Brain pericyte (primary cell): ENCODE measurements around the gene IFNLR1.

ENCODE experiments used
- DNase-seq: peaks from one replicate; pipeline ENCODE4 v3.0.0-alpha.2; 2012; ENCODE audit warnings: low read depth, low spot score

IFNLR1 gene

DNA sequence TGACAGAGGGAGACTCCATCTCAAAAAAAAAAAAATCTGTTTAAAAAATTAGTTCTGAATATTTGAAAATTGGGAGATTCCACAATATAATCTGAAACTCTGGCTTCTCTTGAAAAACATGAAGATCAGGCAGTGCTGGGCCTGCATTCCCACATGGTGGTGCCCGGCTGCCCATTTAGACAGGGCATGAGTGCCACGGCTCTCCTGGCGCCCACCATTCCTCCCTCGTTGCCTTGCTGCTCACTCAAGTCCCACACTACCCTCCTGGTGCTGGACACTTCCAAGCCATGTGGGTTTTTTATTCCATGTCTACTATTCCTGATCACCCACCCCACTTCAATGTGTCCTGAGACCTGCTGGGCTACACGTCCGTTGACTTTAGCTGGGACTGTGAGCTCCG is 64.3 kb downstream of the IFNLR1 start:
- DNase-seq, result no peak

DNA sequence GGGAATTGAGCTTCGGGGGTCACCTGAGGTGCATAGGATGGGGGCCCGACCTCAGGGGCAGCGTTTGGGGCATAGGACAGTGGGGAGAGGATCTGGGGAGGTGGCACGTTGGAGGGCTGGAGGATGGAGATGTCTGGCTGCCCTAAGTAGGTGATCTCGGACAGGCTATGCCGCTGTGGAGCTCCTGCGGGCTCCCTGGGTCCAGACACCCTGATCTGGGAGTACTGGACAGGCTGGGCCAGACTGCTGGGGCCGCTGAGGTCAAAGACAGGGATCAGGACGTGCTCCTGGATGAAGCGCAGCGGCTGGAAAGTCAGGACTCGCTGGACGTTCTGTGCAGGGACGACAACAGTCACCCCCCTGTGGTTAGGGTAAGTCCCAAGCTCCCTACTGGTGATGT is 65.7 kb downstream of the IFNLR1 start:
- DNase-seq, result no peak

DNA sequence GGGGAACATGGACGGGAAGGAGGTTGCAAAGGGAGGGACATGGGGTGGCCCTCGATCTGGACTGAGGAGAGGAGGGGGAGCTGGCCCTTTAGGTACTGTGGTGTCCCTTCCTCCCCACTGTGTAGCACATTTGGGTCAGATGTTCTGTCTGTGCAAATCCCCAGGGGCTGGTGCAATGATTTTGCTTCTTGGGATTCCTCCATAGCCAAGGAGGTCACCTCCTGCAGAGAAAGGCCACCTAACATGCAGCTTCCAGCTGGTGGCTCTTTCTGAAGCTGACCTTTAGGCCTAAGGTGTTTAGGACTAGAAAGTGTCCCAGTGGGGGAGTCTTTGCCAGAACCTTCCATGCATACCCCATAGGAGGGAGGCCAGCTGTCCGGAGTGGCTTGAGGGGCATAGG is 66.1 kb downstream of the IFNLR1 start:
- DNase-seq, result no peak

DNA sequence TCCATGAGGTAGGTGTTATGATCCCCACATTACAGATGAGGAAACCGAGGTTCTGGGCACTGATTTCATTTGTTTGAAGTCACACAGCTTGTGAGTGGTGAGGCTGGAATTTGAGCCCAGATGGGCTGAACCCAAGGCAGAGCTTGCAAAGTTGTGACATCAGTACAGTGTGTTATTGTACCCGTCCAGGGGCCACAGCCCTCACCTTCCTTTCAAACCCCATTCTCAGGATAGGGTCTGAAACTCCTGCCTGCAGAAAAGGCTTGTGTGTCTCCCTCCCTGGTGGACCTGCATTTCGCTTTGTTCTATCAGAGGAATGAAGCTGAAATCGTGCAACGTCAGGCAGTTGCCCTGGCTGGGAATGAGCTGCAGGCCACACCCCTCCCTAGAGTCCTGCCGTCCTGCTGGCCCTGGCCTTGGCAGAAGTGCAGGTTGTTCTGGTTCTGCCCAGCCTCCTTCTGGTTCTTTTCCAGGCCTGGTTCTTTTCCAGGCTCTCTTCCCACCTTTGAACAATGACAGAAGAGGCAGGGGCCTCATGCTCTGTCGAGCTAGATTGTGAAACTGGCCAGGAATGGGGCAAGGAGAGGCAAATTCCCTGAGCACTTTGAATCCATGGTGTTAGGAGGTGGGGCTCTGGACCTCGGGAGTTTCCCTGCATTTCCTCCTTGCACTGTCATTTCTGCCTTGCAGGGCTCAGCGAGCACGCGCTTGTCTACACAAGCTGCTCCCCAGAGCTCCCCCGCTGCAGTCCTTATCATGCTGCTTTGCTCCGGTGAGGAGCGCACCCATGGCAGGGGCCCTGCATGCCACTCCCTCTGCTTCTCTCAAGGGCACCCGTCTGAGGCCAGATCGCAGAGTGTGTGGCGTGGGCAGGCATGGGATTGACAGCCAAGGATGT is 67.0 kb downstream of the IFNLR1 start:
- DNase-seq, result no peak

- no peak for DNase-seq
These were observed 67.6 kb downstream of the IFNLR1 start for GRCh38 chr1:24119489-24119858.

- no peak for DNase-seq
These were observed 68.5 kb downstream of the IFNLR1 start for GRCh38 chr1:24118410-24119242.

- no peak for DNase-seq
These were observed 69.2 kb downstream of the IFNLR1 start for GRCh38 chr1:24117722-24118409.

- no peak for DNase-seq
These were observed 70.0 kb downstream of the IFNLR1 start for GRCh38 chr1:24117132-24117531.

- no peak for DNase-seq
These were observed 72.3 kb downstream of the IFNLR1 start for GRCh38 chr1:24114753-24115152.

- DNase-seq, result no peak
These were observed 73.5 kb downstream of the IFNLR1 start for GRCh38 chr1:24113641-24114033.

- DNase-seq, result no peak
These were observed 74.9 kb downstream of the IFNLR1 start, which contains the start of gene MYOM3 for GRCh38 chr1:24111996-24112779. Gene MYOM3, minus strand, starts transcription at chr1:24112135. Its CDS starts 3,499 bp downstream, at chr1:24108636.

DNA sequence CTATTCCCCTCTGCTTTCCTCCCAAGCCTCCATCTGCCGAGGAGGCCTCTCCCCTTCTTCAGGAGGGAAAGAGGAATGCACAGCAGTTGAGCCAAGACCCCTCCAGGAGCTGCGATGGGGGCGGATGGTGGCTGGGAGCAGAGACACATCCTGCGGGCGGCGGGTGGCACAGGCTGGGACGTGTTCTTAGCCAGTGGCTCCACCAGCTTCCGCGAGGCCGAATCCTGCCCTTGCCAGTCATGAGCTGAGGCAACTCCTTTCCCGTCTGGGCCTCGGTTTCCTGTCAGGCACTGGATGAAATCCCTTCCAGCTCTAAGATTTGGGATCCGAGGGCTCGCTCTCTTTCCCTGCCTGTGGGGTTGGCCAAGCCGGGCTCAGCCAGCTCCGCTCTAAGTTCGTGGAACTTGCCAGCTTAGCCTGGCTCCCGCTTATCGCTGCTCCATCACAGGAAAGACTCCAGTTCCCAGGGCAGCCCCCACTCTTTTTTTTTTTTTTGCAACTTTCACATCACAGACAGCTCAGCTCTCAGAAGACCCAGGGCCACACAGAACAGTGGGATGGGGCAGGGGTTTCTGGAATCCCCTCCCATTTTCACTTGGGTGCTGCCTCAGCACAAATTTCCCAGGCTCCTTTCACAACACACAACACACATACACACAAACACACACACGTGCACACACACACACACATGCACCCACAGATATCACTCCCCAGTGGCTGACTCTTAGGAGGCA is 75.7 kb downstream of the IFNLR1 start:
- no peak for DNase-seq

- no peak for DNase-seq
These were observed 76.3 kb downstream of the IFNLR1 start for GRCh38 chr1:24110642-24111261.

GRCh38 chr1:24109686-24110475 is 77.2 kb downstream of the IFNLR1 start:
- no peak for DNase-seq

DNA sequence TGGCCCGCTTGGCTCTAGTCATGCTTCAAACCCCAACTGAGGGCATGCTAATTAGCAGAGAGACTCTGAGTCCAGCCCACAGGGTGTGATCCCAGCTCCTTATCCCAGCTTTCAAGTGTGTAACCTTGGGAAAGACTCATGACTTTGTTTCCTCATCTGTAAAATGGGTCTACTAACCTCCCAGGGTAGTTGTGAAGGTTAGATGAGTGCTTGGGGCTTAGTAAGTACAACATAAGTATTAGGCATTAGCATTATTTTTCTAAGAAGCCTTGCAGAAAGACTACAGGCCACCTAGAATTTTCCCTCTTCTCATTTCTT is 78.0 kb downstream of the IFNLR1 start:
- no peak for DNase-seq

DNA sequence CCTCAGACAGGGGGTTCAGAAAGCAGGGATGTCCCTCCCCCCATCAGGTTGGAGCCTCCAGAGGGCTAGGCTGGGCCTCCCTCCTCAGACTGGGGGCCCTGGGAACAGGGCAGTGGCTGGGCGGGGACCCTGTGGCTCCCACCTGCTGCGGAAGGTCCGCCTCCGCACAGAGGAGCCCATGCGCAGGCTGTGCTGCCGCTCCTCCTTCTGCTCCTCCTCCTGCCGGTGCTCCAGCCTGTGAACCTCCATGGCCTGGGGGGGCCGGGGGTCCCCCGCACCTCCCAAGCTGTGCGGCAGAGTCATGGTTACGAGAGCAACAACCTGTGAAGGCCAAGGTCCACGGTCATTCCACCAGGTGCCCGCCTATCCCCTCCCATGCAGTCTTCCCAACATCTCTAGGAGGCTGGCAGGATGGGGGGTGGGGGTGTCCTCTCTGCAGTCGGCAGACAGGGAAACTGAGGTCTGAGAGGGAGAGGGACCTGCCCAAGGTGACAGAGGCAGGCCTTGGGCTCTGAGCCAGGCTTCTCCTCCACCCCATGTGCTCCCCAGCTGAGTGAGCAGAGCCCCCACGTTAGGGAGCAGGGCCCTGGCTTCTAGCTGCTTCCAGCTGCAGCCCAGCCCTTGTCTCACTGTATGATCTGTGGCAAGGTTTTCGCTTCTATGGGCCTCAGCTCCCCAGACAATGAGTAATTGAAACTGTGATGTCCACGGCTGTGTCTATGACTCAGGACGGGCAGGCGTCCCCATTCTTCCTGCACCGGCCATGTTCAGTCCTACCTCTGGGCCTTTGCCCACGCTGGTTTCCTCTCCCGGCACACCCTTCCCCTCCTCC is 78.5 kb downstream of the IFNLR1 start:
- no peak for DNase-seq

- DNase-seq, result no peak
These were observed 79.5 kb downstream of the IFNLR1 start for GRCh38 chr1:24107462-24108138.
